22Rv1 (cell line): ENCODE measurements around the gene C1QTNF1.

ENCODE experiments used
- ZFX ChIP-seq: fragments of 450-650 bp; IDR thresholded peaks from 2 replicates; pipeline ENCODE4 v1.6.1; 2017; ENCODE audit warnings: antibody characterized with exemption, borderline replicate concordance
- TF ChIP-seq, protein P1 (sequence below): fragments of 450-650 bp; IDR thresholded peaks from 2 replicates; pipeline ENCODE4 v1.5.1; 2017; ENCODE audit warnings: mild to moderate bottlenecking

GRCh38 chr17:79041723-79042420 lies 17.9 kb downstream of the C1QTNF1 start:
- TF ChIP-seq, protein P1, sequence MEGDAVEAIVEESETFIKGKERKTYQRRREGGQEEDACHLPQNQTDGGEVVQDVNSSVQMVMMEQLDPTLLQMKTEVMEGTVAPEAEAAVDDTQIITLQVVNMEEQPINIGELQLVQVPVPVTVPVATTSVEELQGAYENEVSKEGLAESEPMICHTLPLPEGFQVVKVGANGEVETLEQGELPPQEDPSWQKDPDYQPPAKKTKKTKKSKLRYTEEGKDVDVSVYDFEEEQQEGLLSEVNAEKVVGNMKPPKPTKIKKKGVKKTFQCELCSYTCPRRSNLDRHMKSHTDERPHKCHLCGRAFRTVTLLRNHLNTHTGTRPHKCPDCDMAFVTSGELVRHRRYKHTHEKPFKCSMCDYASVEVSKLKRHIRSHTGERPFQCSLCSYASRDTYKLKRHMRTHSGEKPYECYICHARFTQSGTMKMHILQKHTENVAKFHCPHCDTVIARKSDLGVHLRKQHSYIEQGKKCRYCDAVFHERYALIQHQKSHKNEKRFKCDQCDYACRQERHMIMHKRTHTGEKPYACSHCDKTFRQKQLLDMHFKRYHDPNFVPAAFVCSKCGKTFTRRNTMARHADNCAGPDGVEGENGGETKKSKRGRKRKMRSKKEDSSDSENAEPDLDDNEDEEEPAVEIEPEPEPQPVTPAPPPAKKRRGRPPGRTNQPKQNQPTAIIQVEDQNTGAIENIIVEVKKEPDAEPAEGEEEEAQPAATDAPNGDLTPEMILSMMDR, result no peak
- no peak for TF ChIP-seq ZFX
